Esophagus muscularis mucosa (tissue), 4 donors: ENCODE measurements around the gene LRRC34. TPM values are rescaled to one million over a fixed set of nuclear protein-coding genes. Genes with fewer than 3 reads are reported as not detected.
A peak's percentile ranks its signal among the peaks of the same experiment; 100 is the strongest.

Experiments
- DNase-seq: peaks from one replicate; pipeline ENCODE4 v3.0.0-alpha.2; 2017; ENCODE audit errors: extremely low spot score
- H3K27ac ChIP-seq, 4 donors: fragments of 200-600 bp; sonication (generic); replicated peaks in 1 of 4; 1 replicate in 3 of 4; 2 replicates in 1 of 4; pipeline ENCODE4 v1.5.1; 2016 to 2019; ENCODE audit warnings: mild to moderate bottlenecking in 1 of 4
- H3K27me3 ChIP-seq, 4 donors: fragments of 200-600 bp; sonication (generic); one replicate each; pipeline versions ENCODE4 v1.5.1 to v1.6.0; 2016 to 2019
- H3K36me3 ChIP-seq, 4 donors: fragments of 200-600 bp; sonication (generic); one replicate each; pipeline ENCODE4 v1.5.1; 2016 to 2019
- H3K4me1 ChIP-seq, 4 donors: fragments of 200-600 bp; sonication (generic); one replicate each; pipeline ENCODE4 v1.5.1; 2016 to 2019
- H3K4me3 ChIP-seq, 4 donors: fragments of 200-600 bp; sonication (generic); 1 replicate in 2 of 4; 2 replicates in 2 of 4; pipeline ENCODE4 v1.5.1; 2016 to 2019; ENCODE audit warnings: mild to moderate bottlenecking in 4 of 4, moderate library complexity in 1 of 4
- H3K9me3 ChIP-seq, 4 donors: fragments of 200-600 bp; sonication (generic); 1 replicate in 3 of 4; 2 replicates in 1 of 4; pipeline ENCODE4 v1.5.1; 2016 to 2019
- CTCF ChIP-seq, 3 experiments: fragments of 200-600 bp in 2 of 3; fragments of 450-650 bp in 1 of 3; sonication (generic) in 2 of 3; IDR thresholded peaks; one replicate each; pipeline ENCODE4 v1.5.1; 2017 to 2019; ENCODE audit warnings: antibody characterized with exemption in 3 of 3, mild to moderate bottlenecking in 2 of 3, moderate library complexity in 1 of 3
- EP300 ChIP-seq: sonication (generic); formaldehyde crosslinking; IDR thresholded peaks from one replicate; pipeline ENCODE4 v1.6.1; 2017; ENCODE audit warnings: antibody characterized with exemption
- POLR2A ChIP-seq: fragments of 450-650 bp; IDR thresholded peaks from one replicate; pipeline ENCODE4 v1.6.1; 2017; ENCODE audit warnings: antibody characterized with exemption, moderate library complexity, mild to moderate bottlenecking, low read depth
- POLR2AphosphoS5 ChIP-seq, 2 donors: sonication (generic); formaldehyde crosslinking; IDR thresholded peaks; one replicate each; pipeline ENCODE4 v1.6.1; 2017; ENCODE audit warnings: antibody characterized with exemption in 2 of 2
- WGBS: methylation state at CpG from one replicate; pipeline ENCODE4 v1.1.5; 2018; 5-methylcytosine and 5-hydroxymethylcytosine counted together
- intact Hi-C: fragments of 100-400 bp; cut with DNase I; formaldehyde crosslinking; loops from one replicate; pipeline ENCODE4 v1.15.1; 2023
- total RNA-seq, 4 donors: library from RNA; depleted of rRNA; stranded (reverse); fragments of >200 nt; gene quantifications; one replicate each; pipeline versions ENCODE4 v1.1.0 to v1.2.1, GENCODE V29; 2016

Gene LRRC34
- total RNA-seq, 4 donors from 2014 or later, result 2.0 to 2.9 (median 2.2) TPM

GRCh38 chr3:169822091-169822490 lies 9.4 kb upstream of the LRRC34 start:
- no peaks in the 10 kb centered on the region for H3K36me3 ChIP-seq
- H3K4me1 ChIP-seq, result no peaks in the 10 kb centered on the region
- peaks cover 0 to 8% (median 0%) of the 10 kb centered on the region in 4 donors for H3K27me3 ChIP-seq
- TF ChIP-seq POLR2AphosphoS5 (IDR thresholded peaks at IDR 0.05), result no peak
- no peak for TF ChIP-seq CTCF (IDR thresholded peaks at IDR 0.05)
- no peak for TF ChIP-seq POLR2A
- no peak for TF ChIP-seq EP300
- DNase-seq, result no peak
- no peak overlapping the region for H3K27ac ChIP-seq
- intact Hi-C loops, result no loop called here
- WGBS, result 96% methylated on average over 15 of the region's 15 CpGs
- no peak overlapping the region for H3K4me3 ChIP-seq
- H3K9me3 ChIP-seq, result no peaks in the 10 kb centered on the region

GRCh38 chr3:169818316-169818715 lies 5.6 kb upstream of the LRRC34 start:
- Histone ChIP-seq H3K27me3 (peaks cover 0 to 8% (median 0%) of the 10 kb centered on the region in 4 donors), H3K9me3 (no peaks in the 10 kb centered on the region), H3K36me3 (no peaks in the 10 kb centered on the region), H3K27ac (no peak overlapping the region), H3K4me3 (no peak overlapping the region), H3K4me1 (peaks cover 0 to 9% (median 8%) of the 10 kb centered on the region in 4 donors)
- TF ChIP-seq CTCF (IDR thresholded peaks at IDR 0.05) (no peak), POLR2AphosphoS5 (IDR thresholded peaks at IDR 0.05) (no peak), EP300 (no peak), POLR2A (no peak)
- WGBS, result 78% methylated on average over 2 of the region's 2 CpGs
- intact Hi-C loops, result no loop called here
- DNase-seq, result no peak

- Histone ChIP-seq H3K27me3 (no peaks in the 10 kb centered on the region), H3K4me3 (no peak overlapping the region), H3K36me3 (no peaks in the 10 kb centered on the region), H3K27ac (no peak overlapping the region), H3K4me1 (peaks cover 15 to 35% (median 33%) of the 10 kb centered on the region in 4 donors), H3K9me3 (no peaks in the 10 kb centered on the region)
- intact Hi-C loops, result no loop called here
- no peak for DNase-seq
- WGBS, result 95% methylated on average over 4 of the region's 4 CpGs
- no peak for TF ChIP-seq EP300
- no peak for TF ChIP-seq POLR2AphosphoS5 (IDR thresholded peaks at IDR 0.05)
- TF ChIP-seq POLR2A, result no peak
- no peak for TF ChIP-seq CTCF (IDR thresholded peaks at IDR 0.05)
Measured at GRCh38 chr3:169815590-169816150, 3.0 kb upstream of the LRRC34 start.

- WGBS, result 85% methylated on average over 22 of the region's 27 CpGs
- intact Hi-C loops, result no loop called here
Measured at GRCh38 chr3:169813757-169814517, 1.2 kb upstream of the LRRC34 start.

More at GRCh38 chr3:169813757-169814517, 1.2 kb upstream of the LRRC34 start:
- no peaks in the 10 kb centered on the region for H3K9me3 ChIP-seq
- peaks cover 15 to 38% (median 35%) of the 10 kb centered on the region in 4 donors for H3K4me1 ChIP-seq
- H3K4me3 ChIP-seq, result peak overlapping the region; percentile 70 to 83 (median 76)
- TF ChIP-seq POLR2AphosphoS5 (IDR thresholded peaks at IDR 0.05) (no peak), CTCF (IDR thresholded peaks at IDR 0.05) (peak in 1 of 3 experiments; percentile 22)
- no peak for DNase-seq
- H3K36me3 ChIP-seq, result no peaks in the 10 kb centered on the region
- no peaks in the 10 kb centered on the region for H3K27me3 ChIP-seq
- H3K27ac ChIP-seq, result no peak overlapping the region
